HG03354 (cell line): ENCODE data around the gene GLI3.

ENCODE experiments used
- ATAC-seq: cut with Tn5 transposase; IDR thresholded peaks from one replicate; pipeline ENCODE4 v1.9.1; 2021; ENCODE audit warnings: mild to moderate bottlenecking; ENCODE audit not compliant: unreplicated experiment, poor library complexity, severe bottlenecking

The GLI3 gene

GRCh38 chr7:42236976-42237810, at the start of gene GLI3:
TSS of gene GLI3 (minus strand) at chr7:42237209. CDS start at chr7:42223253, 13,956 bp downstream.
- peak; percentile 70 for ATAC-seq

GRCh38 chr7:42285383-42285824, 48.4 kb upstream of the GLI3 start:
- ATAC-seq, result no peak

- no peak for ATAC-seq
Measured at GRCh38 chr7:42283553-42283952, 46.5 kb upstream of the GLI3 start.

- ATAC-seq, result no peak
Measured at GRCh38 chr7:42278344-42278743, 41.3 kb upstream of the GLI3 start.

- ATAC-seq, result no peak
Measured at GRCh38 chr7:42274053-42274452, 37.0 kb upstream of the GLI3 start.

- ATAC-seq, result no peak
Measured at GRCh38 chr7:42272793-42273665, 36.0 kb upstream of the GLI3 start.

- ATAC-seq, result no peak
Measured at GRCh38 chr7:42269161-42269560, 32.2 kb upstream of the GLI3 start.

GRCh38 chr7:42264702-42265101, 27.7 kb upstream of the GLI3 start:
- no peak for ATAC-seq

- ATAC-seq, result no peak
Measured at GRCh38 chr7:42263971-42264370, 27.0 kb upstream of the GLI3 start.

- no peak for ATAC-seq
Measured at GRCh38 chr7:42262964-42263363, 26.0 kb upstream of the GLI3 start.

GRCh38 chr7:42254217-42254616, 17.2 kb upstream of the GLI3 start:
- no peak for ATAC-seq

GRCh38 chr7:42253316-42253715, 16.3 kb upstream of the GLI3 start:
- no peak for ATAC-seq

- ATAC-seq, result no peak
Measured at GRCh38 chr7:42250411-42250810, 13.4 kb upstream of the GLI3 start.

GRCh38 chr7:42248579-42248978, 11.6 kb upstream of the GLI3 start:
- no peak for ATAC-seq

- no peak for ATAC-seq
Measured at GRCh38 chr7:42247301-42247700, 10.3 kb upstream of the GLI3 start.

GRCh38 chr7:42244828-42245227, 7.8 kb upstream of the GLI3 start:
- ATAC-seq, result no peak

- ATAC-seq, result no peak
Measured at GRCh38 chr7:42242381-42242780, 5.4 kb upstream of the GLI3 start.

GRCh38 chr7:42241424-42241823, 4.4 kb upstream of the GLI3 start:
- ATAC-seq, result no peak

- no peak for ATAC-seq
Measured at GRCh38 chr7:42240416-42240815, 3.4 kb upstream of the GLI3 start.

GRCh38 chr7:42238709-42239366, 1.8 kb upstream of the GLI3 start:
- no peak for ATAC-seq
